Stimulated activated CD4-positive, alpha-beta T cell treated with anti-CD3 and anti-CD28 coated beads, Interleukin-1b, Interleukin-23, amount 100 ng/mL, for 1 hour (primary cell): ENCODE results near the gene NCBP1.

Experiments
- DNase-seq, 2 donors: peaks; one replicate each; pipeline ENCODE4 v3.0.0-alpha.2; 2020; ENCODE audit warnings: low read depth in 2 of 2

The NCBP1 gene

GRCh38 chr9:97711223-97711626 is 77.6 kb downstream of the NCBP1 start:
- DNase-seq: no peak

DNA sequence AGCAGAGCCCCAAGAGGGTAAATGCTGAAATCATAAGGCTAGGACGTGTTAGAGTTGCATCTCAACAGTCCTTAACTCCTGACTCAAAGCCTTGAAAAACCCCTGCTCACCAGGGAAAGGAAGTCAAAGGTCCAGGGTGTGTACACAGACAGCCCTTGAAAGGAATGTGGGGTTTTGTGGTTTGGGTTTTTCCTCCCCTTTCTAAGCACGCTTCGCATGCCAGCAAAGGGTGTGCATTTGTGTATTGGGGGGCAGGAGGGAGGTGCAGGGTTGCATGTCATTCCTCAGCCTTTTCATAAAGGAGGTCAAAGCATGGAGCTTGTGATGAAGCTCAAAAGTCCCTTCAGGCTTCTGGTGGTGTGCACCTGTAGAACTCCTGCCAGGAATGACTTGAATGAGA is 80.8 kb downstream of the NCBP1 start:
- no peak for DNase-seq

DNA sequence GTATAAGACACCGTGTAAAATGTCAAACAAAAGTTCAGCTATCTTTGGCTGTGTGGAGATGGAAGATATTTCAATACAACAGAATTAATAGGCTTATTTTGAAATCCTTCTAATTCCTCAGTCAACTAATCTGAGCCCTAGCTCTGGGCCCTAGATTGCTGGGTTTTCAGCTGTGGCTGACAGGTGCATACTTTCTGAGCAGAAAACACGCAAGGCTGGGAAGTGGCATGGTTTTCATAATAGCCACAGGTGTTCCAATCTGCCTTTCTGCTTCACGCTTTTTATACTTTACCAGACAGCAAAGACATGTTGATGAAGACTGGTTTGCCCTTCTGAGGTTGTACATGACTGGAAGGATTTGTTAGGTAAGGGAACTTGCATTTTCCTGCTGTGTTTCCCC is 84.2 kb downstream of the NCBP1 start:
- DNase-seq: no peak

DNA sequence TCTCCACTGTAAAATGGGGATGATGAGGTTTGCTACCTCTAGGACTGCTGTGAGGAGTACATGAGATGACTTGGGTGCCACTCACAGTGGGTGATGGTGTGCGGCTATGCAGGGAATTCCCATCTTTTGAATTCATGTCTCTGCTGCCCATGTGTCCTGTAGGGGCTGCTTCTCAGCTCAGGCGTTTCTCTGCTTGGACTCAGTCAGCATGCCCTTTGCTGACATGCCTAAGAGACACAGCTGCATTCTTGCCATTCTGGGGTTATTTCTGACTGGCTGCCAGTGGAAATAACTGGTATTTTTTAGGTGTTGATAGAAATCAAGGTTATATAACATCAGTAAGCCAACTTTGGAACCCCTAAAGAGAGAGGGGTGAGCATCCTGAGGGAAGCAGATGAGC is 87.8 kb downstream of the NCBP1 start:
- no peak for DNase-seq

GRCh38 chr9:97722331-97722730 is 88.7 kb downstream of the NCBP1 start:
- no peak for DNase-seq
